Activated CD4-positive, CD25-positive, alpha-beta regulatory T cell (primary cell): ENCODE measurements around the gene TULP4.
"Not testable (repeated sequence)": the region's sequence is repeated elsewhere in the genome, so short reads cannot be mapped to it uniquely, and the experiment has no call there.

Source experiments
- DNase-seq, 4 experiments: peaks; one replicate each; lab custom pipeline; 2025; lab: John Stamatoyannopoulos, UW

Gene TULP4

GRCh38 chr6:158328952-158329351 is 16.7 kb downstream of the TULP4 start:
- no peak for DNase-seq

GRCh38 chr6:158329531-158329930 is 17.3 kb downstream of the TULP4 start:
- no peak for DNase-seq

- DNase-seq, result no peak
Measured at GRCh38 chr6:158330016-158330415, 17.8 kb downstream of the TULP4 start.

- DNase-seq, result no peak
Measured at GRCh38 chr6:158332237-158332636, 20.0 kb downstream of the TULP4 start.

- no peak for DNase-seq
Measured at GRCh38 chr6:158333094-158333493, 20.8 kb downstream of the TULP4 start.

GRCh38 chr6:158334534-158334933 is 22.3 kb downstream of the TULP4 start:
- DNase-seq, result no peak

- DNase-seq, result no peak
Measured at GRCh38 chr6:158337332-158337731, 25.1 kb downstream of the TULP4 start.

- DNase-seq, result no peak
Measured at GRCh38 chr6:158338311-158339112, 26.2 kb downstream of the TULP4 start.

GRCh38 chr6:158339197-158339596 is 26.9 kb downstream of the TULP4 start:
- not testable (repeated sequence) for DNase-seq

- DNase-seq, result no peak
Measured at GRCh38 chr6:158340252-158340651, 28.0 kb downstream of the TULP4 start.

GRCh38 chr6:158344534-158344933 is 32.3 kb downstream of the TULP4 start:
- no peak for DNase-seq

- DNase-seq, result not testable (repeated sequence)
Measured at GRCh38 chr6:158345444-158345843, 33.2 kb downstream of the TULP4 start.

GRCh38 chr6:158347335-158347734 is 35.1 kb downstream of the TULP4 start:
- DNase-seq, result no peak

- not testable (repeated sequence) for DNase-seq
Measured at GRCh38 chr6:158348737-158349504, 36.7 kb downstream of the TULP4 start.

- not testable (repeated sequence) for DNase-seq
Measured at GRCh38 chr6:158349505-158350275, 37.4 kb downstream of the TULP4 start.

- not testable (repeated sequence) for DNase-seq
Measured at GRCh38 chr6:158350731-158351130, 38.5 kb downstream of the TULP4 start.

GRCh38 chr6:158353883-158354877 is 41.9 kb downstream of the TULP4 start:
- no peak for DNase-seq

- DNase-seq, result no peak
Measured at GRCh38 chr6:158356586-158357546, 44.6 kb downstream of the TULP4 start.

GRCh38 chr6:158357570-158358216 is 45.4 kb downstream of the TULP4 start:
- DNase-seq, result no peak
